Fibroblast of pulmonary artery (primary cell): ENCODE measurements around the gene NUAK1.

Experiments
- DNase-seq: peaks from one replicate; pipeline ENCODE4 v3.0.0-alpha.2; 2010; ENCODE audit warnings: low read depth
- H3K4me3 ChIP-seq: replicated peaks from 2 replicates; pipeline ENCODE4 v1.5.1; 2011; ENCODE audit warnings: low read depth, mild to moderate bottlenecking, control low read depth, low read length, moderate library complexity
- CTCF ChIP-seq: IDR thresholded peaks from 2 replicates; pipeline ENCODE4 v1.5.1; 2011; ENCODE audit warnings: mild to moderate bottlenecking, control low read depth, low read length, inconsistent platforms; ENCODE audit errors: missing control alignments

NUAK1 gene

GRCh38 chr12:106046301-106046846 is 92.4 kb downstream of the NUAK1 start:
- no peak for DNase-seq
- no peak overlapping the region for H3K4me3 ChIP-seq
- TF ChIP-seq CTCF: no peak

- DNase-seq: no peak
- TF ChIP-seq CTCF: no peak
- no peak overlapping the region for H3K4me3 ChIP-seq
Observed at GRCh38 chr12:106045251-106045674, 93.5 kb downstream of the NUAK1 start.

- no peak for TF ChIP-seq CTCF
- no peak for DNase-seq
- no peak overlapping the region for H3K4me3 ChIP-seq
Observed at GRCh38 chr12:106044773-106045172, 94.0 kb downstream of the NUAK1 start.

GRCh38 chr12:106042037-106042436 is 96.7 kb downstream of the NUAK1 start:
- DNase-seq: no peak
- no peak overlapping the region for H3K4me3 ChIP-seq
- no peak for TF ChIP-seq CTCF

- TF ChIP-seq CTCF: no peak
- H3K4me3 ChIP-seq: no peak overlapping the region
- no peak for DNase-seq
Observed at GRCh38 chr12:106040521-106040920, 98.2 kb downstream of the NUAK1 start.

- no peak for TF ChIP-seq CTCF
- H3K4me3 ChIP-seq: no peak overlapping the region
- no peak for DNase-seq
Observed at GRCh38 chr12:106039646-106040404, 98.9 kb downstream of the NUAK1 start.

GRCh38 chr12:106039242-106039641 is 99.5 kb downstream of the NUAK1 start:
- H3K4me3 ChIP-seq: no peak overlapping the region
- TF ChIP-seq CTCF: no peak
- DNase-seq: no peak
